ENCODE data around the gene DENND1A.

GRCh38 chr9:123418506-123418905 is 511.4 kb downstream of the DENND1A start:
- TF ChIP-seq POLR2A (IDR thresholded peaks at IDR 0.05) (no peak), CTCF (IDR thresholded peaks at IDR 0.05) (no peak)

All from heart left ventricle (tissue), 13 donors.